ENCODE results near the gene FBXL13.
"Not testable (repeated sequence)": the region's sequence is repeated elsewhere in the genome, so short reads cannot be mapped to it uniquely, and the experiment has no call there.

FBXL13 gene

DNA sequence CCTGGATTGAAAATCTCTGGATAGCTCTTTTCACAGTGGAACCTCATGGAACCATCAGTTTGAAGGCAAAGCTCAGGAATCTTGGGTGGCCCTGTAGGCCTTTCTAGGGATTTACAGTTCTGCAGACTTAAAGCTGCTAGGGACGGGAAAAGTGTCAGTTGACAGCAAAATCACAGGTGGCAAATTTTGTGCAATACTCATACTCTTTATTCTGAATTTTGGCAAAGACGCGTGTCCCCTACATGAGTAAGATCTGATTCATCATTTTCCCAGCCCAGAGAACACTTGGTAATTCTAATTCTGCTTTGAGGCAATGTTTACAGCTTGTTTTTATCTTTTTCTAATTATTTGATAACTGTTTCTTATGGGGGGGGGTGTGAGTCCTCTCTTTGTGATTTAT is 158.2 kb downstream of the FBXL13 start:
- TF ChIP-seq, protein P1, sequence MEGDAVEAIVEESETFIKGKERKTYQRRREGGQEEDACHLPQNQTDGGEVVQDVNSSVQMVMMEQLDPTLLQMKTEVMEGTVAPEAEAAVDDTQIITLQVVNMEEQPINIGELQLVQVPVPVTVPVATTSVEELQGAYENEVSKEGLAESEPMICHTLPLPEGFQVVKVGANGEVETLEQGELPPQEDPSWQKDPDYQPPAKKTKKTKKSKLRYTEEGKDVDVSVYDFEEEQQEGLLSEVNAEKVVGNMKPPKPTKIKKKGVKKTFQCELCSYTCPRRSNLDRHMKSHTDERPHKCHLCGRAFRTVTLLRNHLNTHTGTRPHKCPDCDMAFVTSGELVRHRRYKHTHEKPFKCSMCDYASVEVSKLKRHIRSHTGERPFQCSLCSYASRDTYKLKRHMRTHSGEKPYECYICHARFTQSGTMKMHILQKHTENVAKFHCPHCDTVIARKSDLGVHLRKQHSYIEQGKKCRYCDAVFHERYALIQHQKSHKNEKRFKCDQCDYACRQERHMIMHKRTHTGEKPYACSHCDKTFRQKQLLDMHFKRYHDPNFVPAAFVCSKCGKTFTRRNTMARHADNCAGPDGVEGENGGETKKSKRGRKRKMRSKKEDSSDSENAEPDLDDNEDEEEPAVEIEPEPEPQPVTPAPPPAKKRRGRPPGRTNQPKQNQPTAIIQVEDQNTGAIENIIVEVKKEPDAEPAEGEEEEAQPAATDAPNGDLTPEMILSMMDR (IDR thresholded peaks at IDR 0.05; ENCODE audit: low read depth, low read length, missing control alignments): no peak
- in situ Hi-C loops (cut with HindIII; ENCODE audit: low sequenced_read_pairs): no loop called here
- DNase-seq (ENCODE audit: low read depth): peak; percentile 49
- H3K4me3 ChIP-seq (ENCODE audit: low read depth, low read length): no peak overlapping the region

GRCh38 chr7:102914585-102914984 is 160.0 kb downstream of the FBXL13 start:
- H3K4me3 ChIP-seq (ENCODE audit: low read depth, low read length): peak overlapping the region; percentile 38
- in situ Hi-C loops (cut with HindIII; ENCODE audit: low sequenced_read_pairs): no loop called here
- TF ChIP-seq, protein P1 (IDR thresholded peaks at IDR 0.05; ENCODE audit: low read depth, low read length, missing control alignments): no peak
- no peak for DNase-seq (ENCODE audit: low read depth)

GRCh38 chr7:102913826-102914225 is 160.8 kb downstream of the FBXL13 start:
- DNase-seq (ENCODE audit: low read depth): no peak
- in situ Hi-C loops (cut with HindIII; ENCODE audit: low sequenced_read_pairs): no loop called here
- peak overlapping the region; percentile 38 for H3K4me3 ChIP-seq (ENCODE audit: low read depth, low read length)
- TF ChIP-seq, protein P1 (IDR thresholded peaks at IDR 0.05; ENCODE audit: low read depth, low read length, missing control alignments): no peak

- TF ChIP-seq, protein P1 (IDR thresholded peaks at IDR 0.05; ENCODE audit: low read depth, low read length, missing control alignments): no peak
- DNase-seq (ENCODE audit: low read depth): peak; percentile 86
- in situ Hi-C loops (cut with HindIII; ENCODE audit: low sequenced_read_pairs): no loop called here
- H3K4me3 ChIP-seq (ENCODE audit: low read depth, low read length): peak within 1 kb of the TSS; percentile 38
Measured at GRCh38 chr7:102912742-102913141, 161.9 kb downstream of the FBXL13 start, which contains the start of gene LRRC17. LRRC17 (plus strand) TSS chr7:102913000; CDS start chr7:102933914, 20,914 bp downstream.

DNA sequence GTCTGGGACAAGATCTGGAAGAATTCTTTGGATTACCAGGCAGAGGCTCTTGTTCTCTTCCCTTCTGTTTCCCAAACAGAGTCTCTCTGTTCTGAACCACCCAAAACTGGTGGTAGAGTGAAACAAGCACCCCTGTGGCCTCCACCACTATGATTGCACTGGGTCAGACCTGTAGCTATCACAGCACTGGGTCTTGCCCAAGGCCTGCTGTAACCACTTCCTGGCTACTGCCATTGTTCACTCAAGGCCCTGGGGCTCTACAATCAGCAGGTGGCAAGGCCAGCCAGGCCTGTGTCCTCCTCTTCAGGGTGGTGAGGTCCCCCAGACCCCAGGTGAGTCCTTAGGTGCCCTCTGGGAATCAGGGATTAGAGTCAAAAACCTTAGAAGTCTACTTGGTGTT is 165.9 kb downstream of the FBXL13 start:
- no peak overlapping the region for H3K4me3 ChIP-seq (ENCODE audit: low read depth, low read length)
- in situ Hi-C loops (cut with HindIII; ENCODE audit: low sequenced_read_pairs): no loop called here
- TF ChIP-seq, protein P1 (IDR thresholded peaks at IDR 0.05; ENCODE audit: low read depth, low read length, missing control alignments): no peak
- DNase-seq (ENCODE audit: low read depth): no peak

GRCh38 chr7:102903576-102903975 is 171.0 kb downstream of the FBXL13 start:
- H3K4me3 ChIP-seq (ENCODE audit: low read depth, low read length); DNase-seq (ENCODE audit: low read depth); in situ Hi-C loops (cut with HindIII; ENCODE audit: low sequenced_read_pairs): not testable (repeated sequence)

DNA sequence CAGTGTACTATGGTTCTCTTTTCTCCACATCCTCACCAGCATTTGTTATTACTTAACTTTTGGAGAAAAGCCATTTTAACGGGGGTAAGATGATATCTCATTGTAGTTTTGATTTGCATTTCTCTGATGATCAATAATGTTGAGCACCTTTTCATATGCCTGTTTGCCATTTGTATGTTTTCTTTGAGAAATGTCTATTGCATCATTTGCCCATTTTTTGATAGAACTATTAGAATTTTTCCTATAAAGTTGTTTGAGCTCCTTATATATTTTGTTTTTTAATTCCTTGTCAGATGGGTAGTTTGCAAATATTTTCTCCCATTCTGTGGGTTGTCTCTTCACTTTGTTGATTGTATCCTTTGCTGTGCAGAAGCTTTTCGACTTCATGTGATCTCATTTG is 172.5 kb downstream of the FBXL13 start:
- in situ Hi-C loops (cut with HindIII; ENCODE audit: low sequenced_read_pairs); H3K4me3 ChIP-seq (ENCODE audit: low read depth, low read length); DNase-seq (ENCODE audit: low read depth): not testable (repeated sequence)

DNA sequence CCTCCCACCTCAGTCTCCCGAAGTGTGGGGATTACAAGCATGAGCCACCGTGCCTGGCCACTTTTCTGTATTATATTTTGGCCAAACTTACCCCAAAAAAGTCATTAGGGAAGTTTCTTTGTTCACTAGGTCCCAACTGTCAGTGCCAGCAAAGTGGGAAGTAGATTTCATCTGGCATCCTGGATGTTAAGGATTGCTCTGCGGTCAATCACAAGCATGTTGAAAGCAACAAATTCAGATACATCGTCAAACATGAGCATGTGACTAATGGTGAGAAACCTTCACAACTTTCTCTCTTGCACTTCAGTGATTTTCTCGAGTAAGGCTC is 176.1 kb downstream of the FBXL13 start:
- H3K4me3 ChIP-seq (ENCODE audit: low read depth, low read length): no peak overlapping the region
- in situ Hi-C loops (cut with HindIII; ENCODE audit: low sequenced_read_pairs): no loop called here
- TF ChIP-seq, protein P1 (IDR thresholded peaks at IDR 0.05; ENCODE audit: low read depth, low read length, missing control alignments): no peak
- no peak for DNase-seq (ENCODE audit: low read depth)
